C4-2B (cell line): ENCODE measurements around the gene ATN1.

Experiments
- H3K27ac ChIP-seq: fragments of 450-650 bp; 2 replicates; pipeline ENCODE4 v1.5.1; 2017
- ZFX ChIP-seq: fragments of 450-650 bp; IDR thresholded peaks from 2 replicates; pipeline ENCODE4 v1.6.1; 2017
- TF ChIP-seq, protein P1 (sequence below): fragments of 450-650 bp; conservative IDR thresholded peaks from 2 replicates; pipeline ENCODE4 v1.5.1; 2017; ENCODE audit warnings: mild to moderate bottlenecking

The ATN1 gene

GRCh38 chr12:6934110-6934509, 6.4 kb downstream of the ATN1 start:
- peak overlapping the region; percentile 26 for H3K27ac ChIP-seq
- no peak for TF ChIP-seq ZFX
- TF ChIP-seq, protein P1, sequence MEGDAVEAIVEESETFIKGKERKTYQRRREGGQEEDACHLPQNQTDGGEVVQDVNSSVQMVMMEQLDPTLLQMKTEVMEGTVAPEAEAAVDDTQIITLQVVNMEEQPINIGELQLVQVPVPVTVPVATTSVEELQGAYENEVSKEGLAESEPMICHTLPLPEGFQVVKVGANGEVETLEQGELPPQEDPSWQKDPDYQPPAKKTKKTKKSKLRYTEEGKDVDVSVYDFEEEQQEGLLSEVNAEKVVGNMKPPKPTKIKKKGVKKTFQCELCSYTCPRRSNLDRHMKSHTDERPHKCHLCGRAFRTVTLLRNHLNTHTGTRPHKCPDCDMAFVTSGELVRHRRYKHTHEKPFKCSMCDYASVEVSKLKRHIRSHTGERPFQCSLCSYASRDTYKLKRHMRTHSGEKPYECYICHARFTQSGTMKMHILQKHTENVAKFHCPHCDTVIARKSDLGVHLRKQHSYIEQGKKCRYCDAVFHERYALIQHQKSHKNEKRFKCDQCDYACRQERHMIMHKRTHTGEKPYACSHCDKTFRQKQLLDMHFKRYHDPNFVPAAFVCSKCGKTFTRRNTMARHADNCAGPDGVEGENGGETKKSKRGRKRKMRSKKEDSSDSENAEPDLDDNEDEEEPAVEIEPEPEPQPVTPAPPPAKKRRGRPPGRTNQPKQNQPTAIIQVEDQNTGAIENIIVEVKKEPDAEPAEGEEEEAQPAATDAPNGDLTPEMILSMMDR: no peak

- TF ChIP-seq, protein P1: no peak
- no peak for TF ChIP-seq ZFX
- H3K27ac ChIP-seq: no peak overlapping the region
These were observed 7.8 kb downstream of the ATN1 start for GRCh38 chr12:6935371-6936193.

GRCh38 chr12:6936194-6936635, 8.5 kb downstream of the ATN1 start:
- peak overlapping the region; percentile 86; the same call in 1 of the 2 replicates for H3K27ac ChIP-seq
- TF ChIP-seq, protein P1: no peak
- TF ChIP-seq ZFX: no peak

DNA sequence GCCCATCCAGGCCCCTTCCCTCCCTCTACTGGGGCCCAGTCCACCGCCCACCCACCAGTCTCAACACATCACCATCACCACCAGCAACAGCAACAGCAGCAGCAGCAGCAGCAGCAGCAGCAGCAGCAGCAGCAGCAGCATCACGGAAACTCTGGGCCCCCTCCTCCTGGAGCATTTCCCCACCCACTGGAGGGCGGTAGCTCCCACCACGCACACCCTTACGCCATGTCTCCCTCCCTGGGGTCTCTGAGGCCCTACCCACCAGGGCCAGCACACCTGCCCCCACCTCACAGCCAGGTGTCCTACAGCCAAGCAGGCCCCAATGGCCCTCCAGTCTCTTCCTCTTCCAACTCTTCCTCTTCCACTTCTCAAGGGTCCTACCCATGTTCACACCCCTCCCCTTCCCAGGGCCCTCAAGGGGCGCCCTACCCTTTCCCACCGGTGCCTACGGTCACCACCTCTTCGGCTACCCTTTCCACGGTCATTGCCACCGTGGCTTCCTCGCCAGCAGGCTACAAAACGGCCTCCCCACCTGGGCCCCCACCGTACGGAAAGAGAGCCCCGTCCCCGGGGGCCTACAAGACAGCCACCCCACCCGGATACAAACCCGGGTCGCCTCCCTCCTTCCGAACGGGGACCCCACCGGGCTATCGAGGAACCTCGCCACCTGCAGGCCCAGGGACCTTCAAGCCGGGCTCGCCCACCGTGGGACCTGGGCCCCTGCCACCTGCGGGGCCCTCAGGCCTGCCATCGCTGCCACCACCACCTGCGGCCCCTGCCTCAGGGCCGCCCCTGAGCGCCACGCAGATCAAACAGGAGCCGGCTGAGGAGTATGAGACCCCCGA, 9.1 kb downstream of the ATN1 start:
- peak overlapping the region; percentile 86 for H3K27ac ChIP-seq
- no peak for TF ChIP-seq ZFX
- TF ChIP-seq, protein P1: no peak

GRCh38 chr12:6937481-6938352, 10.0 kb downstream of the ATN1 start:
- H3K27ac ChIP-seq: peak overlapping the region; percentile 86

DNA sequence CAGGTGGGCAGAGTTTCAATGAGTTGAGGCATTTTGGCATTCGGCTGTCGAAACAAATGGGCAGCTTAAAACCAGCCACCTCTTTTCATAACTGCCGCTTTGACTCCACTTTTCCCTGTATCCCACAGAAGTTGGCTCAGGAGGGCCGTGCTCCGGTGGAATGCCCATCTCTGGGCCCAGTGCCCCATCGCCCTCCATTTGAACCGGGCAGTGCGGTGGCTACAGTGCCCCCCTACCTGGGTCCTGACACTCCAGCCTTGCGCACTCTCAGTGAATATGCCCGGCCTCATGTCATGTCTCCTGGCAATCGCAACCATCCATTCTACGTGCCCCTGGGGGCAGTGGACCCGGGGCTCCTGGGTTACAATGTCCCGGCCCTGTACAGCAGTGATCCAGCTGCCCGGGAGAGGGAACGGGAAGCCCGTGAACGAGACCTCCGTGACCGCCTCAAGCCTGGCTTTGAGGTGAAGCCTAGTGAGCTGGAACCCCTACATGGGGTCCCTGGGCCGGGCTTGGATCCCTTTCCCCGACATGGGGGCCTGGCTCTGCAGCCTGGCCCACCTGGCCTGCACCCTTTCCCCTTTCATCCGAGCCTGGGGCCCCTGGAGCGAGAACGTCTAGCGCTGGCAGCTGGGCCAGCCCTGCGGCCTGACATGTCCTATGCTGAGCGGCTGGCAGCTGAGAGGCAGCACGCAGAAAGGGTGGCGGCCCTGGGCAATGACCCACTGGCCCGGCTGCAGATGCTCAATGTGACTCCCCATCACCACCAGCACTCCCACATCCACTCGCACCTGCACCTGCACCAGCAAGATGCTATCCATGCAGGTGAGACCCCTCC, 10.8 kb downstream of the ATN1 start:
- peak overlapping the region; percentile 86 for H3K27ac ChIP-seq
- TF ChIP-seq, protein P1: peak; percentile 32
- no peak for TF ChIP-seq ZFX

More at GRCh38 chr12:6937481-6938352, 10.0 kb downstream of the ATN1 start:
- TF ChIP-seq, protein P1: peak; percentile 98
- TF ChIP-seq ZFX: peak; percentile 73; the same call in 1 of the 2 replicates
